IMR-90 (cell line): ENCODE results near the gene GCKR. TPM values are rescaled to one million over a fixed set of nuclear protein-coding genes. Genes with fewer than 3 reads are reported as not detected.

Experiments used
- ATAC-seq: fragments of 200-7000 bp; cut with Tn5 transposase; 2 replicates; pipeline ENCODE4 v1.9.1; 2020; ENCODE audit warnings: low read depth, mild to moderate bottlenecking, moderate library complexity
- BruUV-seq: library from RNA; stranded (reverse); fragments of 400-500 nt; replicated peaks from 2 replicates; lab custom pipeline; 2021; lab: Mats Ljungman, UMichigan
- CTCF ChIA-PET: fragments of 300-600 bp; formaldehyde crosslinking; extraction: SDS; loops from one replicate; lab custom pipeline; 2021; ENCODE audit warnings: antibody characterized with exemption; lab: Yijun Ruan, JAX
- POLR2A ChIA-PET: fragments of 300-600 bp; sonication (Branson Sonifier 250); formaldehyde crosslinking; loops from one replicate; lab custom pipeline; 2022; ENCODE audit warnings: antibody characterized with exemption; ENCODE audit not compliant: unreplicated experiment; lab: Charles Lee
- DNase-seq: peaks from one replicate; pipeline ENCODE4 v3.0.0; 2013
- H2AFZ ChIP-seq: replicated peaks from 2 replicates; pipeline ENCODE3; 2013; ENCODE audit warnings: low read length, mild to moderate bottlenecking; ENCODE audit not compliant: poor library complexity
- H2AK5ac ChIP-seq: 2 replicates; pipeline ENCODE4 v1.6.1; 2013; ENCODE audit warnings: low read depth, low read length, inconsistent platforms
- H2AK9ac ChIP-seq: replicated peaks from 2 replicates; pipeline ENCODE3; 2013; ENCODE audit warnings: mild to moderate bottlenecking, low read depth, low read length, moderate library complexity; ENCODE audit not compliant: poor library complexity
- H2BK120ac ChIP-seq: 2 replicates; pipeline ENCODE4 v1.6.1; 2013; ENCODE audit warnings: low read depth, low read length, inconsistent platforms
- H2BK15ac ChIP-seq: 3 replicates; pipeline ENCODE4 v1.6.1; 2013; ENCODE audit warnings: low read depth, low read length, inconsistent platforms
- H2BK20ac ChIP-seq: 2 replicates; pipeline ENCODE4 v1.6.1; 2013; ENCODE audit warnings: low read depth, mild to moderate bottlenecking, inconsistent platforms, low read length, moderate library complexity
- H2BK5ac ChIP-seq: 2 replicates; pipeline ENCODE4 v1.6.1; 2013; ENCODE audit warnings: mild to moderate bottlenecking, low read depth, low read length, inconsistent platforms; ENCODE audit not compliant: poor library complexity, severe bottlenecking
- H3K14ac ChIP-seq: replicated peaks from 2 replicates; pipeline ENCODE4 v1.6.1; 2013; ENCODE audit warnings: low read depth, low read length, inconsistent platforms
- H3K18ac ChIP-seq: 2 replicates; pipeline ENCODE4 v1.6.1; 2013; ENCODE audit warnings: low read depth, low read length, control low read depth
- H3K23ac ChIP-seq: 2 replicates; pipeline ENCODE4 v1.6.1; 2013; ENCODE audit warnings: low read depth, low read length, inconsistent platforms
- H3K27ac ChIP-seq: 2 replicates; pipeline ENCODE4 v1.5.1; 2013; ENCODE audit warnings: mild to moderate bottlenecking, control low read depth, low read length; ENCODE audit not compliant: insufficient read depth
- H3K27me3 ChIP-seq: 2 replicates; pipeline ENCODE4 v1.6.1; 2013; ENCODE audit warnings: low read length; ENCODE audit not compliant: control insufficient read depth, insufficient read depth
- H3K36me3 ChIP-seq: 2 replicates; pipeline ENCODE4 v1.6.1; 2013; ENCODE audit warnings: low read length, mixed read lengths; ENCODE audit not compliant: control insufficient read depth, insufficient read depth
- H3K4ac ChIP-seq: 2 replicates; pipeline ENCODE4 v1.6.1; 2013; ENCODE audit warnings: low read depth, low read length, inconsistent platforms
- H3K4me1 ChIP-seq: 2 replicates; pipeline ENCODE4 v1.6.1; 2013; ENCODE audit warnings: low read length, mixed read lengths; ENCODE audit not compliant: control insufficient read depth, insufficient read depth
- H3K4me2 ChIP-seq: 2 replicates; pipeline ENCODE4 v1.6.1; 2013; ENCODE audit warnings: low read depth, mild to moderate bottlenecking, control low read depth, low read length, moderate library complexity
- H3K4me3 ChIP-seq: 2 replicates; pipeline ENCODE4 v1.5.1; 2013; ENCODE audit warnings: low read depth, mild to moderate bottlenecking, control low read depth, low read length, moderate library complexity; ENCODE audit not compliant: insufficient read depth
- H3K56ac ChIP-seq: 2 replicates; pipeline ENCODE4 v1.6.1; 2013; ENCODE audit warnings: low read length, inconsistent platforms; ENCODE audit not compliant: insufficient read depth; ENCODE audit errors: extremely low read depth
- H3K79me1 ChIP-seq, 2 experiments: 2 replicates each; pipeline ENCODE4 v1.6.1; 2013; ENCODE audit warnings: low read length in 2 of 2, inconsistent platforms in 1 of 2, low read depth in 1 of 2
- H3K9ac ChIP-seq: 2 replicates; pipeline ENCODE4 v1.6.1; 2013; ENCODE audit warnings: low read depth, low read length, control low read depth
- H3K9me1 ChIP-seq: 2 replicates; pipeline ENCODE4 v1.6.1; 2013; ENCODE audit warnings: low read length, inconsistent platforms; ENCODE audit not compliant: insufficient read depth
- H3K9me3 ChIP-seq: 2 replicates; pipeline ENCODE4 v1.6.1; 2013; ENCODE audit warnings: low read length; ENCODE audit not compliant: control insufficient read depth, insufficient read depth
- H4K20me1 ChIP-seq: 2 replicates; pipeline ENCODE4 v1.6.1; 2013; ENCODE audit warnings: low read length, inconsistent platforms; ENCODE audit not compliant: insufficient read depth
- H4K5ac ChIP-seq: 2 replicates; pipeline ENCODE4 v1.6.1; 2013; ENCODE audit warnings: mild to moderate bottlenecking, low read depth, low read length, control low read depth
- H4K8ac ChIP-seq, 2 experiments: 2 replicates each; pipeline ENCODE4 v1.6.1; 2013; ENCODE audit warnings: low read depth in 2 of 2, low read length in 2 of 2, control low read depth in 1 of 2, inconsistent platforms in 1 of 2
- H4K91ac ChIP-seq: 2 replicates; pipeline ENCODE4 v1.6.1; 2013; ENCODE audit warnings: low read depth, low read length, inconsistent platforms; ENCODE audit not compliant: insufficient read depth
- BHLHE40 ChIP-seq: fragments of 150-350 bp; IDR thresholded peaks from 2 replicates; pipeline ENCODE4 v1.6.1; 2016; ENCODE audit warnings: mild to moderate bottlenecking, low read depth, low read length
- CTCF ChIP-seq: conservative IDR thresholded peaks from 2 replicates; pipeline ENCODE4 v1.5.1; 2012; ENCODE audit warnings: mild to moderate bottlenecking, low read depth, low read length, improper control_type of control experiment
- ELK1 ChIP-seq: fragments of 150-350 bp; IDR thresholded peaks from 2 replicates; pipeline ENCODE4 v1.6.1; 2016; ENCODE audit warnings: low read depth, mild to moderate bottlenecking, low read length, moderate library complexity, borderline replicate concordance
- FOS ChIP-seq: fragments of 150-350 bp; IDR thresholded peaks from 2 replicates; pipeline ENCODE4 v1.6.1; 2016; ENCODE audit warnings: low read depth, low read length
- MAZ ChIP-seq: IDR thresholded peaks from 2 replicates; pipeline ENCODE4 v1.6.1; 2012; ENCODE audit warnings: low read depth, mild to moderate bottlenecking, low read length, improper control_type of control experiment, moderate library complexity, borderline replicate concordance
- POLR2A ChIP-seq: IDR thresholded peaks from 2 replicates; pipeline ENCODE4 v1.6.1; 2012; ENCODE audit warnings: mild to moderate bottlenecking, low read depth, low read length
- RAD21 ChIP-seq: IDR thresholded peaks from 2 replicates; pipeline ENCODE4 v1.6.1; 2012; ENCODE audit warnings: low read length, improper control_type of control experiment
- RFX5 ChIP-seq: IDR thresholded peaks from 2 replicates; pipeline ENCODE4 v1.8.0; 2012; ENCODE audit warnings: low read depth, mild to moderate bottlenecking, low read length, moderate library complexity
- SMC3 ChIP-seq: fragments of 150-350 bp; IDR thresholded peaks from 2 replicates; pipeline ENCODE4 v1.6.1; 2016; ENCODE audit warnings: low read depth, mild to moderate bottlenecking, antibody characterized with exemption, low read length, moderate library complexity
- USF2 ChIP-seq: fragments of 150-350 bp; IDR thresholded peaks from 2 replicates; pipeline ENCODE4 v1.6.1; 2017; ENCODE audit warnings: mild to moderate bottlenecking, antibody characterized with exemption, low read length, low read depth
- WGBS, 2 experiments: methylation state at CpG; one replicate each; pipeline versions ENCODE4 v1.1.5 to v1.1.7; 2013; ENCODE audit warnings: missing lambda C conversion rate in 2 of 2; ENCODE audit not compliant: insufficient read length in 1 of 2; ENCODE audit errors: extremely low coverage in 2 of 2; 5-methylcytosine and 5-hydroxymethylcytosine counted together
- dilution Hi-C: fragments of 300-500 bp; cut with HindIII; formaldehyde crosslinking; loops from one replicate; pipeline ENCODE4 v1.14.3; 2018; ENCODE audit warnings: low sequenced_read_pairs; ENCODE audit not compliant: unreplicated experiment
- in situ Hi-C: fragments of 300-500 bp; cut with MboI; formaldehyde crosslinking; loops from 3 replicates; pipeline ENCODE4 v1.14.3; 2019; ENCODE audit warnings: low sequenced_read_pairs, inconsistent platforms, mixed read lengths
- intact Hi-C: fragments of 100-400 bp; cut with micrococcal nuclease; formaldehyde crosslinking; loops from 2 replicates; pipeline ENCODE4 v1.10.0; 2022
- polyA plus RNA-seq, 3 experiments: library from polyadenylated mRNA; depleted of rRNA; stranded (reverse); fragments of >200 nt; gene quantifications; 2 replicates each; pipeline ENCODE4 v1.2.3, GENCODE V29; 2012; ENCODE audit warnings: low replicate concordance in 1 of 3
- total RNA-seq: library from RNA; depleted of rRNA; stranded (reverse); fragments of >200 nt; gene quantifications from 2 replicates; pipeline ENCODE4 v1.2.3, GENCODE V29; 2012

The GCKR gene
- total and polyA plus RNA-seq, 2 of the 4 experiments (the other 2 are of a cell fraction) = under 0.01 to 0.41 TPM

GRCh38 chr2:27571197-27571596 is 74.6 kb downstream of the GCKR start:
- Histone ChIP-seq H2BK15ac (no peak overlapping the region), H3K9me1 (0 out of 2 replicates have a peak, but pooled peaks cover 3% of the 10 kb centered on the region), H2AK9ac (no peak overlapping the region), H4K91ac (no peak overlapping the region), H3K9me3 (no peaks in the 10 kb centered on the region; the same call in 1 of the 2 replicates), H3K27me3 (no peaks in the 10 kb centered on the region), H3K4me3 (no peak overlapping the region), H2BK5ac (no peak overlapping the region), H3K14ac (no peak overlapping the region), H4K5ac (no peak overlapping the region), H2AFZ (no peak overlapping the region), H3K56ac (no peak overlapping the region), H3K4me1 (peaks cover 2% of the 10 kb centered on the region; the same call in 1 of the 2 replicates), H2AK5ac (no peak overlapping the region), H3K79me1 (peaks cover 0 to 4% of the 10 kb centered on the region in 2 experiments; a peak in 1 of 4 replicates), H3K23ac (no peak overlapping the region), H3K4ac (no peak overlapping the region), H4K20me1 (no peaks in the 10 kb centered on the region), H2BK120ac (no peak overlapping the region), H2BK20ac (no peak overlapping the region), H3K36me3 (no peaks in the 10 kb centered on the region), H3K27ac (no peak overlapping the region), H3K9ac (no peak overlapping the region), H4K8ac (no peak overlapping the region), H3K18ac (no peak overlapping the region), H3K4me2 (no peak overlapping the region)
- DNase-seq = no peak
- ATAC-seq = no peak
- dilution Hi-C loops (no loop called here), intact Hi-C loops (no loop called here), in situ Hi-C loops (no loop called here)
- CTCF ChIA-PET = no interaction called here
- TF ChIP-seq ELK1 = no peak
- TF ChIP-seq USF2 = no peak
- TF ChIP-seq FOS = no peak
- no peak for TF ChIP-seq BHLHE40
- no peak for TF ChIP-seq RFX5
- no peak for TF ChIP-seq RAD21
- TF ChIP-seq POLR2A = no peak
- TF ChIP-seq CTCF = no peak
- no peak for TF ChIP-seq MAZ
- no peak for TF ChIP-seq SMC3
- BruUV-seq = no TSS peak
- POLR2A ChIA-PET = no interaction called here
- WGBS, 2 experiments = no CpG with 5 or more reads among the region's 3 CpGs
